ENCODE results near the gene ARHGAP26.

DNA sequence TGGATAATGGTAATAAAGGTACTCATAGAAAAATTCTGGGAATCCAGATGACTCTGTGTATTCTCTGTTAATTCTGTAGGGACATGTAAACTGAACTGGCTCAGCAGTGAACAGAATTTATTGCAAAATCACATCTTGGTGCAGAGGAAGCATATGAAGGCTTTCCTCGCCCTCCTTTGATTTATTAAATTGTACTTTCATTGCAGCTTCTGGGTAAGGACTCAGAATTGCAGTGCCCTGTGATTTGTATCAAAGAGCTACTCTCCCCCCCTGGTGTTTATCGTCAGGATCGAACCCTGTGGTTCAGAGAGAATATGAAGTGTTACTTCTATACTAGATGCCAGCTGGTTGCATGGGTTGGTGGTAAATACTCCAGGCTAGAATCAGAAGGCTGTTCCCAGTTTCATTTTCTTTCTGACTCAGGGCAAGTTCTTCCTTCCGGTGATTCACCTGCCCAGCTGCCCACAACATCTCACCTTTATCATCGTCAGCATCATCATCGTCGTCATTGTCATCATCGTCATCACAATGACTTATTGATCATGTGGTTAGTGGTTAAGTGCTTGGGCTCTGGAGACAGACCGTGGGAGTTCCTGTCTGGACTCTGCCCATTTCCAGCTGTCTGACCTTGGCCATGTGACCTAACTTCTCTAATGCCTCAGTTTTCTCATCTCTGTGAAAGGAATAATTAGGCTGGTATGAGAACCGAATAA is 238.8 kb downstream of the ARHGAP26 start:
- TF ChIP-seq EZH2phosphoT487 (IDR thresholded peaks at IDR 0.05; ENCODE audit: unreplicated experiment), result no peak
- no peak for TF ChIP-seq POLR2AphosphoS5 (IDR thresholded peaks at IDR 0.05; ENCODE audit: low read depth)
- TF ChIP-seq, protein P1, sequence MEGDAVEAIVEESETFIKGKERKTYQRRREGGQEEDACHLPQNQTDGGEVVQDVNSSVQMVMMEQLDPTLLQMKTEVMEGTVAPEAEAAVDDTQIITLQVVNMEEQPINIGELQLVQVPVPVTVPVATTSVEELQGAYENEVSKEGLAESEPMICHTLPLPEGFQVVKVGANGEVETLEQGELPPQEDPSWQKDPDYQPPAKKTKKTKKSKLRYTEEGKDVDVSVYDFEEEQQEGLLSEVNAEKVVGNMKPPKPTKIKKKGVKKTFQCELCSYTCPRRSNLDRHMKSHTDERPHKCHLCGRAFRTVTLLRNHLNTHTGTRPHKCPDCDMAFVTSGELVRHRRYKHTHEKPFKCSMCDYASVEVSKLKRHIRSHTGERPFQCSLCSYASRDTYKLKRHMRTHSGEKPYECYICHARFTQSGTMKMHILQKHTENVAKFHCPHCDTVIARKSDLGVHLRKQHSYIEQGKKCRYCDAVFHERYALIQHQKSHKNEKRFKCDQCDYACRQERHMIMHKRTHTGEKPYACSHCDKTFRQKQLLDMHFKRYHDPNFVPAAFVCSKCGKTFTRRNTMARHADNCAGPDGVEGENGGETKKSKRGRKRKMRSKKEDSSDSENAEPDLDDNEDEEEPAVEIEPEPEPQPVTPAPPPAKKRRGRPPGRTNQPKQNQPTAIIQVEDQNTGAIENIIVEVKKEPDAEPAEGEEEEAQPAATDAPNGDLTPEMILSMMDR (conservative IDR thresholded peaks at IDR 0.05; ENCODE audit: low read depth in 2 of 2), result no peak
- TF ChIP-seq EZH2 (IDR thresholded peaks at IDR 0.05; ENCODE audit: low read depth, unreplicated experiment), result no peak
- TF ChIP-seq CREB1 (CRISPR knock-in tag; IDR thresholded peaks at IDR 0.05; ENCODE audit: low read depth), result no peak
- TF ChIP-seq JUNB (IDR thresholded peaks at IDR 0.05; ENCODE audit: unreplicated experiment), result no peak
- TF ChIP-seq, protein P2, sequence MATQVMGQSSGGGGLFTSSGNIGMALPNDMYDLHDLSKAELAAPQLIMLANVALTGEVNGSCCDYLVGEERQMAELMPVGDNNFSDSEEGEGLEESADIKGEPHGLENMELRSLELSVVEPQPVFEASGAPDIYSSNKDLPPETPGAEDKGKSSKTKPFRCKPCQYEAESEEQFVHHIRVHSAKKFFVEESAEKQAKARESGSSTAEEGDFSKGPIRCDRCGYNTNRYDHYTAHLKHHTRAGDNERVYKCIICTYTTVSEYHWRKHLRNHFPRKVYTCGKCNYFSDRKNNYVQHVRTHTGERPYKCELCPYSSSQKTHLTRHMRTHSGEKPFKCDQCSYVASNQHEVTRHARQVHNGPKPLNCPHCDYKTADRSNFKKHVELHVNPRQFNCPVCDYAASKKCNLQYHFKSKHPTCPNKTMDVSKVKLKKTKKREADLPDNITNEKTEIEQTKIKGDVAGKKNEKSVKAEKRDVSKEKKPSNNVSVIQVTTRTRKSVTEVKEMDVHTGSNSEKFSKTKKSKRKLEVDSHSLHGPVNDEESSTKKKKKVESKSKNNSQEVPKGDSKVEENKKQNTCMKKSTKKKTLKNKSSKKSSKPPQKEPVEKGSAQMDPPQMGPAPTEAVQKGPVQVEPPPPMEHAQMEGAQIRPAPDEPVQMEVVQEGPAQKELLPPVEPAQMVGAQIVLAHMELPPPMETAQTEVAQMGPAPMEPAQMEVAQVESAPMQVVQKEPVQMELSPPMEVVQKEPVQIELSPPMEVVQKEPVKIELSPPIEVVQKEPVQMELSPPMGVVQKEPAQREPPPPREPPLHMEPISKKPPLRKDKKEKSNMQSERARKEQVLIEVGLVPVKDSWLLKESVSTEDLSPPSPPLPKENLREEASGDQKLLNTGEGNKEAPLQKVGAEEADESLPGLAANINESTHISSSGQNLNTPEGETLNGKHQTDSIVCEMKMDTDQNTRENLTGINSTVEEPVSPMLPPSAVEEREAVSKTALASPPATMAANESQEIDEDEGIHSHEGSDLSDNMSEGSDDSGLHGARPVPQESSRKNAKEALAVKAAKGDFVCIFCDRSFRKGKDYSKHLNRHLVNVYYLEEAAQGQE (IDR thresholded peaks at IDR 0.05; ENCODE audit: unreplicated experiment), result no peak

All from GM23338 (cell line).